HEK293 (cell line): Measurements from ENCODE around the gene MTHFD1.
"Not testable (repeated sequence)": the region's sequence is repeated elsewhere in the genome, so short reads cannot be mapped to it uniquely, and the experiment has no call there.

Experiments
- CTCF ChIA-PET: fragments of 350-600 bp; formaldehyde crosslinking; extraction: SDS; loops from one replicate; lab custom pipeline; 2021; ENCODE audit warnings: antibody characterized with exemption; lab: Yijun Ruan, JAX
- POLR2A ChIA-PET: fragments of 300-600 bp; formaldehyde crosslinking; extraction: SDS; loops from one replicate; lab custom pipeline; 2020; ENCODE audit warnings: antibody characterized with exemption, inconsistent platforms; lab: Yijun Ruan, JAX
- H3K27ac ChIP-seq: fragments of 200-500 bp; sonication (Bioruptor generic); 2 replicates; pipeline ENCODE4 v1.5.1; 2014; ENCODE audit warnings: low read depth, low read length, control low read depth, inconsistent platforms; ENCODE audit errors: extremely low read depth
- H3K36me3 ChIP-seq, 2 experiments: fragments of 200-500 bp in 1 of 2; sonication (Bioruptor generic) in 1 of 2; 1 replicate in 1 of 2; 2 replicates in 1 of 2; pipeline ENCODE4 v1.5.1; 2014 to 2017; ENCODE audit warnings: inconsistent platforms in 2 of 2, low read length in 2 of 2; ENCODE audit not compliant: control insufficient read depth in 2 of 2, insufficient read depth in 1 of 2
- H3K4me1 ChIP-seq: fragments of 200-500 bp; sonication (Bioruptor generic); 2 replicates; pipeline ENCODE4 v1.5.1; 2014; ENCODE audit warnings: mild to moderate bottlenecking, low read length, inconsistent platforms; ENCODE audit not compliant: control insufficient read depth, insufficient read depth
- H3K4me3 ChIP-seq: 2 replicates; pipeline ENCODE4 v1.5.1; 2011; ENCODE audit warnings: low read depth, mild to moderate bottlenecking, control low read depth, low read length, moderate library complexity
- H3K9me3 ChIP-seq: fragments of 200-500 bp; sonication (Bioruptor generic); 2 replicates; pipeline ENCODE4 v1.5.1; 2014; ENCODE audit warnings: low read depth, low read length, inconsistent platforms; ENCODE audit not compliant: control insufficient read depth, insufficient read depth
- ATF2 ChIP-seq: fragments of 450-650 bp; formaldehyde crosslinking; IDR thresholded peaks from 2 replicates; pipeline ENCODE4 v1.5.1; 2016; ENCODE audit warnings: missing biosample characterization, missing genetic modification characterization, low read depth
- MZF1 ChIP-seq: fragments of 450-650 bp; formaldehyde crosslinking; IDR thresholded peaks from 2 replicates; pipeline ENCODE4 v1.5.1; 2017; ENCODE audit warnings: missing biosample characterization, missing genetic modification characterization, borderline replicate concordance
- OSR2 ChIP-seq: fragments of 450-650 bp; formaldehyde crosslinking; IDR thresholded peaks from 2 replicates; pipeline ENCODE4 v1.5.1; 2016; ENCODE audit warnings: missing biosample characterization, missing genetic modification characterization
- PRDM4 ChIP-seq: fragments of 450-650 bp; formaldehyde crosslinking; IDR thresholded peaks from 2 replicates; pipeline ENCODE4 v1.5.1; 2017; ENCODE audit warnings: missing biosample characterization, missing genetic modification characterization
- ZBTB11 ChIP-seq: fragments of 450-650 bp; formaldehyde crosslinking; conservative IDR thresholded peaks from 2 replicates; pipeline ENCODE4 v1.5.1; 2016; ENCODE audit warnings: low read depth, missing biosample characterization, missing genetic modification characterization
- ZNF26 ChIP-seq: fragments of 450-650 bp; formaldehyde crosslinking; IDR thresholded peaks from 2 replicates; pipeline ENCODE4 v1.5.1; 2016; ENCODE audit warnings: missing biosample characterization, missing genetic modification characterization
- ZNF292 ChIP-seq: fragments of 450-650 bp; formaldehyde crosslinking; IDR thresholded peaks from 2 replicates; pipeline ENCODE4 v1.5.1; 2016; ENCODE audit warnings: low read depth, missing biosample characterization, missing genetic modification characterization, borderline replicate concordance
- ZNF394 ChIP-seq: fragments of 450-650 bp; formaldehyde crosslinking; IDR thresholded peaks from 2 replicates; pipeline ENCODE4 v1.5.1; 2016; ENCODE audit warnings: missing biosample characterization, missing genetic modification characterization, mild to moderate bottlenecking, moderate library complexity, borderline replicate concordance
- ZNF433 ChIP-seq: fragments of 450-650 bp; formaldehyde crosslinking; IDR thresholded peaks from 2 replicates; pipeline ENCODE4 v1.5.1; 2016; ENCODE audit warnings: missing biosample characterization, missing genetic modification characterization, low read depth
- ZNF48 ChIP-seq: fragments of 450-650 bp; formaldehyde crosslinking; IDR thresholded peaks from 2 replicates; pipeline ENCODE4 v1.5.1; 2016; ENCODE audit warnings: missing biosample characterization, missing genetic modification characterization
- ZNF596 ChIP-seq: fragments of 450-650 bp; IDR thresholded peaks from 2 replicates; pipeline ENCODE4 v1.5.0; 2018; ENCODE audit warnings: missing biosample characterization, mild to moderate bottlenecking, missing genetic modification characterization, moderate library complexity

Gene MTHFD1

DNA sequence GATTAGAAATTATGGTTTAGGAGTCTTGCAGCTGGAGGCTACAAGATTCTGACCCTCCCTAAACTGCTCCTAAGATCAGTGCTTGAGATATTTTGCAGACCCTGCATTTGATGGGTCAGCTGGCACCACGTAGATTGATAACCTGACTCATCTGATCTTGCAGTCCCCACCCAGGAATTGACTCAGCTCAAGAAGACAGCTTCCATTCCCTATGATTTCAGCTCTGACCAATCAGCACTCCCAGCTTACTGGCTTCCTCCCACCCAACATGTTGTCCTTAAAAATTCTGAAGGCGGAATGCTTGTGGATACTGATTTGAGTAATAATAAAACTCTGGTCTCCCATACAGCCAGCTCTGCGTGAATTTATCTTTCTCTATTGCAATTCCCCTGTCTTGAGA lies 23.2 kb upstream of the MTHFD1 start:
- no peaks in the 10 kb centered on the region for H3K36me3 ChIP-seq
- CTCF ChIA-PET, result no interaction called here
- H3K9me3 ChIP-seq, result no peaks in the 10 kb centered on the region
- H3K4me1 ChIP-seq, result no peaks in the 10 kb centered on the region
- no peak overlapping the region for H3K4me3 ChIP-seq
- TF ChIP-seq ATF2 (tag by site-specific recombination) (no peak), ZNF292 (tag by site-specific recombination) (no peak), ZNF596 (tag by site-specific recombination) (no peak), ZBTB11 (tag by site-specific recombination) (no peak), ZNF433 (tag by site-specific recombination) (no peak), ZNF26 (tag by site-specific recombination) (no peak)
- H3K27ac ChIP-seq, result no peak overlapping the region
- POLR2A ChIA-PET, result interaction anchor here (1.6 kb wide), 1 partner anchor 23 kb away, joined by 4 read pairs; the partner anchor contains the start of gene MTHFD1

- H3K9me3 ChIP-seq, H3K27ac ChIP-seq, CTCF ChIA-PET, H3K4me1 ChIP-seq, H3K36me3 ChIP-seq, H3K4me3 ChIP-seq: not testable (repeated sequence)
- peak; percentile 23; the same call in 1 of the 2 replicates for TF ChIP-seq ZNF394 (tag by site-specific recombination)
- peak; percentile 36; the same call in 1 of the 2 replicates for TF ChIP-seq OSR2 (tag by site-specific recombination)
- POLR2A ChIA-PET, result interaction anchor here (0.6 to 1.6 kb wide), 2 partner anchors 22 to 110 kb away, joined by 3 to 4 read pairs; partner anchors contain the start of gene MTHFD1
Measured at GRCh38 chr14:64365358-64365889, 22.7 kb upstream of the MTHFD1 start.

- Histone ChIP-seq H3K36me3 (no peaks in the 10 kb centered on the region; a peak in 1 of 3 replicates), H3K27ac (no peak overlapping the region), H3K9me3 (no peaks in the 10 kb centered on the region), H3K4me1 (no peaks in the 10 kb centered on the region), H3K4me3 (no peak overlapping the region)
- ChIA-PET CTCF (no interaction called here), POLR2A (interaction anchor here (0.6 kb wide), 1 partner anchor 19 kb away, joined by 5 read pairs; the partner anchor contains the start of gene MTHFD1)
- TF ChIP-seq ZNF48 (tag by site-specific recombination) (no peak), PRDM4 (tag by site-specific recombination) (no peak), MZF1 (no peak)
Measured at GRCh38 chr14:64369201-64369600, 19.0 kb upstream of the MTHFD1 start.
